GDM1 (cell line): Measurements from ENCODE around the gene TNFRSF8.

Experiments used
- DNase-seq: peaks from one replicate; lab custom pipeline; 2025; lab: John Stamatoyannopoulos, UW

The TNFRSF8 gene

DNA sequence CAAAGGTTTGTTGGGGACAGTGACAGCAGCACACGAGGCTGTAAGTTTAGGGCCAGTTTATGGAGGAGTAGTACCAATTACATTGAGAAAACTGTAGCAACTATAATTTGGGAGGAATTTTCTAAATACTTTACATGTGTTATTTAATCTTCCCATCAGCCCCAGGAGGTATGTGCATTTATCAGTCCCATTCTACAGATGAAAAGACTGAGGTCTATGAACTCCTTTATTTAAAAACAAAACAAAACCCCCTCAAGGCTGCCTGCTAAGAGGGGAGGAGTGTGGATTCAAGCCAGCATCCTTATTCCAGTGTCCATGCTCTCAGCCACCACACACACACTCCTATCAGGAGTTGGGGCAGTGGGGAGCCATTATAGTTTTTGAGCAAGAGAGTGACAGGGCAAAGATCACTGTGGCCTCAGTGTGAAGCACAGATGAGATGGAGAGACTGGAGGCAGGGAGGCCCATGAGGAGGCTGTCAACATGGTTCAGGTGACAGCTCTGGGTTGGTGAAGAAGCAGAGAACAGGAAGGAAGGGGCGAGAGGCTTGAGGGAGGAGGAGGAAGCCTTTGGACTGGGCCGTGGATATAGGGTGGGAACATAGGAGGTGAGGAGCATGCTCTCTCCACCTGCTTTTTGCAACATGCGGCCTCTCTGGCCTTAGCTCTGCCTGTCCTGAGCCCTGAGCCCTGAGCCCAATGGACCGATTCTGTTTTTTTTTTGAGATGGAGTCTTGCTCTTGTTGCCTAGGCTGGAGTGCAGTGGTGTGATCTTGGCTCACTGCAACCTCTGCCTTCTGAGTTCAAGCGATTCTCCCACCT is 113.4 kb downstream of the TNFRSF8 start:
- no peak for DNase-seq

- no peak for DNase-seq
Measured at GRCh38 chr1:12177156-12177998, 114.3 kb downstream of the TNFRSF8 start.

DNA sequence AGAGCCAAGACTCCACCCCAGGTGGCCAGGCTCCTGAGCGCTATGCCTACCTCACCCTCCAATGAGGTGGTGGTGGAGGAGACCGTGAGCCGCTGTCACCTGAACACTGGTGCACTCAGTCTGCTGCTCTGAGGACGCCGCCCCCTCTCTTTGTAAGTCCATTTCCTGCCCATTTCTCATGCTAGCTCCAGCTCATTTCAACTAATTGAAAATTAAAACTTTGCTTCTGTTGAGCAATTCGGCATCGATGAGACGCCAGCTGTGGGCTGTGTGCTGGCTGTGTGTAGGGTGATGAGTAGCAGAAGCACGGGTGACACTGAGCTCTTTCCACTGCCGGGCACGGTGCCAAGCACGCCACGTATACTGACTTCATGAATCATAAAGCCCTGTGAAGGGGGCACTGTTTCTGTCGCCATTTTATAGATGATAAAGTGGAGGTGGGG is 114.9 kb downstream of the TNFRSF8 start:
- DNase-seq, result no peak

- DNase-seq, result no peak
Measured at GRCh38 chr1:12178511-12178910, 115.4 kb downstream of the TNFRSF8 start.

GRCh38 chr1:12179111-12179519 is 116.0 kb downstream of the TNFRSF8 start:
- no peak for DNase-seq

- DNase-seq, result no peak
Measured at GRCh38 chr1:12179676-12180075, 116.6 kb downstream of the TNFRSF8 start.

GRCh38 chr1:12180315-12180714 is 117.2 kb downstream of the TNFRSF8 start:
- no peak for DNase-seq

GRCh38 chr1:12180903-12181302 is 117.8 kb downstream of the TNFRSF8 start:
- DNase-seq, result no peak

DNA sequence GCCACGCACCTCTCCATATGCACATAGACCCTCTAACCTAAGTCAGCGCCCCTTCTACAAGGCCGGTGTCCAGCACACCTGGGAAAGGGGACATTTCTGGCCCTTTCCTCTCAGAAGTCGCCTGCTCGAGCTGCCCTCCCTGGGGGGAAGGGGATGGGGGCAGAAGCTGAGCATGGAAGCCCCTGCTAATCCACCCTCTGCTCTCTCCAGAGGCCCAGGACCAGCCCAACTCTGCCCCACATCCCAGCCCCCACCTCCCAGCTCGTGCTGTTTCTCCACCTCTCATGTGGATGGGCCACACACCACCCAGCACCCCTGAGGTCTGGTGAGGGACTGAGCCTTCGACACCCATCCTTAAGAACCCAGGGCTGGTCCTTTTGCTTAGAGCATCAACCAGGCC is 118.5 kb downstream of the TNFRSF8 start:
- no peak for DNase-seq

- DNase-seq, result no peak
Measured at GRCh38 chr1:12182410-12182984, 119.4 kb downstream of the TNFRSF8 start.

- no peak for DNase-seq
Measured at GRCh38 chr1:12183095-12183794, 120.1 kb downstream of the TNFRSF8 start.

DNA sequence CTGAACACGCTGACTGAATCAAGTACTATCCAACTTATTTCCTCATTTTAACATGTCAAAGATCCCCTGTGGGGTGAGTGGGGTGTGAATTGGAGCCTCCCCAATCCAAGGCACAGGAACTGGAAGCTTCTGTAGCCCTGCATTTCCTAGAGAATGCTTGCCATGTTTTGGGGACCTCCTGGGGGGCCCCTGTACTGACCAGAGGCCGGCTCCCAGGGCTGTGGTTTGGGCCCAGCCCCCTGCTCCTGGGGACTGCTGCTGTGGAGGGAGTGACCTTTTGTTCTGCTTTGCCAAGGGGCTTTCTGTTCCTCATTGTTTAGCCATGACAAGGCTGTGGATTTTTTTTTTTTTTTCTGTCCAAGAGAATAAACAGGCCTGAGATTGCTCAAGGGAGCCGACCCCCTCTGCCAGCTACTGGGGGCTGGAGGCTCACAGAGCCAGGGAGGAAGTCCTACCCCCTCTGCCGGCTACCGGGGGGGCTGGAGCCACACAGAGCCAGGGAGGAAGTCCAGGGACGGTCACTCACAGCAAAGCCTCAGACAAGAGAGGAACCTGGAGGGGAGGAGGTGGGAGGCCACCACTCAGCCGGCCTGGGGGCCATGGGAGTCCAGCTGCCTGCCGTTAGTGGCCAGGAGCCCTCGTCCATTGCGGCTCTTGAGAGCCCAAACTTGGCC is 121.0 kb downstream of the TNFRSF8 start:
- no peak for DNase-seq

DNA sequence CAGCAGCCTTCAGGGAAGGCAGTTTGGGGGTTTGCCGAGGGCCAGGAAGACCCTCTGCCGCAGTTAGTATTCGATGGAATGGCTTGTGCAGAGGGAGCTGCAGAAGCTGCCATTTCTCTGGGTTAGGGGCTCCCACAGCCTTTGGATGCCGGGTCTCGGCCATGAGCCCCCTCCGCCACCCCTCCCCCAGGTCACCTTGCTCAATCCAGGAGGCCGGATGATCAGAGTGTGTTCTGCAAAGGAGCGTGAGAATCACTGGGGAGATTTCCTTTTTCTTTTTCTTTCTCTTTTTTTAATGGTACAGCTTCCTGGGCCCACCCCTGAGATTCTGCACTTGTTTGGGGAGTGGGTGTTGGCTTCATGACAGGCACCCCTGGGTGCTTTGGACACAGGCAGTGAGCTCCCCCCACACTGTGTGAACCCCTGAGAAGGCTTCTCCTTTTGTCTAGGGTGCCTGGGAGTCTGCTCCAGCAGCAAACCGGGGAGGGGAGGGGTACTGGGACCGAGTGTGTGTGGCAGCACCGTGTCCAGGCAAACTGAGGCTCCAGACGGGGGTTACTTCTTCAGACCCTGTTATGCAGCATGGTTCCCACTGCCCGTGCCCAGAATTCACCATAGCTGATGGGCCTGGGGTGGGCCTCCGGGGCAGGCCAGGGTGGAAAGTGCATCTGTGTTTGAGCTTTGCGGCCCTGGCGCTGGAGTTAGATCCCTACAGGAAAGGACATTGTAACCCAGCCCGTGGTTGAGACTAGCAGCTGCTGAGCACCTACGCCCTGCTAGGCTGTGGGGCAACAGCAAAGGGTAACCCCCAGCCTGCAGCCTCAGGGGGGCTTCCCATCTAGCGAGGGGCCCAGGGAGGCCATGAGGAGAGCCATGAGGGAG is 122.2 kb downstream of the TNFRSF8 start:
- DNase-seq, result no peak

GRCh38 chr1:12185918-12186678 is 123.0 kb downstream of the TNFRSF8 start:
- DNase-seq, result no peak

GRCh38 chr1:12186679-12186985 is 123.5 kb downstream of the TNFRSF8 start:
- DNase-seq, result no peak

DNA sequence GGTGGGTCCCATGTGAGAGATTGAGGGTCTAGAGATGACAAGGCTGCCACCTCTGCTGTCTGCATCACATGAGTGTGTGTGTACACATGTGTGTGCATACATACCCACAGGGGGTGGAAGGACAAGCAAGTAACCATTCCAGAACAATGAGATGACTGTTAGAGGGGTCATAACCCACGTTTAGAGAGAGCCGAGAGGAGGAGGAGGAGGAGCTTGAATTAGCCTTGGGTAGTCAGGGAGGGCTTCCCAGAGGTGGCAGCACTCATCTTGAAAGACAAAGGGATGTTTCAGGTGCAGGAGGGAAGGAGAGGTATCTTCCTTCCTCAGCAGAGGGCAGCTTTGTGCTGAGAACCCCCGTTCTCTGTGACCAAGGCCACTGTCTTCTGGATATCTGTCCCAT is 125.0 kb downstream of the TNFRSF8 start:
- no peak for DNase-seq

DNA sequence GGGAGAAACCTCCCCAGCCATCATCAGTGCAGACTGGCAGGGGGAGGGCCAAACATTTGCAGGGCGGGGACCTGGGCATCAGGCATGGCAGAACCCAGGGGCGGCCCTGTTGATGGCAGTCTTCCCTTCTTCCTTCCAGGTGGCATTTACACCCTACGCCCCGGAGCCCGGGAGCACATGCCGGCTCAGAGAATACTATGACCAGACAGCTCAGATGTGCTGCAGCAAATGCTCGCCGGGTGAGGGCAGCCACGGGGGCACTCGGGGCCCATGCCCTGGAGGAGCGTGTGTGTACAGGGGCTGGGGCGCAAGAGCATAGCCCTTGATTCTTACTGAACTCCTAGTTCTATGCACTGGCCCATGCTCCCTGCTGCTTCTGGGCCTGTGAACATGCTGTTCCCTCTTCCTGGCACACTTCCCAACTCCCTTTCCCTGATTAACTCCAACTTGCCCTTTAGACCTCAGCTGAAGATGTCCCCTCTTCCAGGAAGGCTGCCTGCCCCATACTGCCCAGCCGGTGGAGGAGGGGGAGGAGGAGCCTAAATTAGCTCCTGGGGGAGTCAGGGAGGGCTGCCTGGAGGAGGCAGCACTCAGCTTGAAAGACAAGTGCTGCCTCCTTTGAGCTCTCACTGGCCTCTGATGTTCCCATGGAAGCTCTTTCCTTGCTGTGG is 125.7 kb downstream of the TNFRSF8 start:
- no peak for DNase-seq

GRCh38 chr1:12189328-12189682 is 126.2 kb downstream of the TNFRSF8 start:
- no peak for DNase-seq

DNA sequence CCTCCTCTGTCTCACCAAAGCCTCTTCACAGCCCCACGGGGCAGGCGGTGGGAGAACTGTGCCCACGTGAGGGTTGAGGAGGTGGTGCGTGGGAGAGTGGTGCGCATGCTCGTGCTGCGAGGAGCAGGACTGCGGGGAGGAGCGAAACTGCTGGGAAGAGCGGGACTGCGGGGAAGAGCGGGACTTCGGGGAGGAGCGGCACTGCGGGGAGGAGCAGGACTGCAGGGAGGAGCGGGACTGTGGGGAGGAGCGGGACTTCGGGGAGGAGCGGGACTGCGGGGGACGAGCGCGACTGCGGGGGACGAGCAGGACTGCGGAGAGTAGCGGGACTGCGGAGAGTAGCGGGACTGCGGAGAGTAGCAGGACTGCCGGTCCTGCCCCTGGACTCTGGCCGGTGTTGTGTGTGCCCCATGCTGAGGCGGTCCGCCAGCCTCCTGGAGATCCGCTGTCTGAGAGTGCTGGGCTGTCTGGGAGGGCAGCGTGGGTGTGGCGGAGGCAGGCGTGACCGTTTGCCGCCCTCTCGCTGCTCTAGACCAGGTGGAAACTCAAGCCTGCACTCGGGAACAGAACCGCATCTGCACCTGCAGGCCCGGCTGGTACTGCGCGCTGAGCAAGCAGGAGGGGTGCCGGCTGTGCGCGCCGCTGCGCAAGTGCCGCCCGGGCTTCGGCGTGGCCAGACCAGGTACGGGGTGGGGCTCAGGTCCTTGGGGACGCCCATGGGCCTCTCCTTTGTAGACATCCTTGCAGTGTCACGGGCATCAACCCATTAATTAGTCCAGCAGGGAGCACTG is 128.3 kb downstream of the TNFRSF8 start:
- no peak for DNase-seq
